H1 (cell line): ENCODE results near the gene CTNND2.

Experiments used
- FOSL1 ChIP-seq: IDR thresholded peaks from 2 replicates; pipeline ENCODE4 v1.6.1; 2011; ENCODE audit warnings: mild to moderate bottlenecking, low read depth, low read length, moderate library complexity; ENCODE audit not compliant: insufficient read depth
- GABPA ChIP-seq: IDR thresholded peaks from 2 replicates; pipeline ENCODE4 v1.6.1; 2011; ENCODE audit warnings: mild to moderate bottlenecking, low read length, moderate library complexity, borderline replicate concordance; ENCODE audit not compliant: insufficient read depth
- HDAC6 ChIP-seq: IDR thresholded peaks from one replicate; pipeline ENCODE4 v1.7.1; 2012; ENCODE audit warnings: low read depth, mild to moderate bottlenecking, inconsistent platforms, low read length, moderate library complexity
- POLR2AphosphoS5 ChIP-seq: IDR thresholded peaks from 2 replicates; pipeline ENCODE4 v1.6.1; 2011; ENCODE audit warnings: low read depth, low read length
- SAP30 ChIP-seq: fragments of 300-600 bp; sonication (generic); IDR thresholded peaks from 2 replicates; pipeline ENCODE4 v1.7.1; 2012; ENCODE audit warnings: low read length, moderate library complexity, mild to moderate bottlenecking, inconsistent platforms; ENCODE audit not compliant: insufficient read depth, insufficient replicate concordance
- SUZ12 ChIP-seq: fragments of 200-600 bp; sonication (generic); IDR thresholded peaks from 2 replicates; pipeline ENCODE4 v1.6.1; 2012; ENCODE audit warnings: mild to moderate bottlenecking, inconsistent platforms, low read length, moderate library complexity, mixed read lengths
- TAF1 ChIP-seq: IDR thresholded peaks from 2 replicates; pipeline ENCODE4 v1.6.1; 2011; ENCODE audit warnings: mild to moderate bottlenecking, low read depth, low read length
- ZNF274 ChIP-seq: IDR thresholded peaks from 2 replicates; pipeline ENCODE4 v1.7.0; 2012; ENCODE audit warnings: low read length, borderline replicate concordance; ENCODE audit errors: extremely low read depth
- TF ChIP-seq, protein P1 (sequence below): IDR thresholded peaks from 2 replicates; pipeline ENCODE4 v1.6.1; 2011; ENCODE audit warnings: low read length, improper control_type of control experiment
- TF ChIP-seq, protein P2 (sequence below), 3 experiments: IDR thresholded peaks; 1 replicate in 2 of 3; 2 replicates in 1 of 3; pipeline versions ENCODE4 v1.5.1 to v1.6.1; 2011; ENCODE audit warnings: low read length in 3 of 3, mild to moderate bottlenecking in 3 of 3, inconsistent platforms in 2 of 3, low read depth in 1 of 3, moderate library complexity in 1 of 3; ENCODE audit not compliant: insufficient read depth in 1 of 3; ENCODE audit errors: control extremely low read depth in 1 of 3
- TF ChIP-seq, protein P3 (sequence below): IDR thresholded peaks from 2 replicates; pipeline ENCODE4 v1.6.1; 2012; ENCODE audit warnings: low read length, inconsistent platforms

DNA sequence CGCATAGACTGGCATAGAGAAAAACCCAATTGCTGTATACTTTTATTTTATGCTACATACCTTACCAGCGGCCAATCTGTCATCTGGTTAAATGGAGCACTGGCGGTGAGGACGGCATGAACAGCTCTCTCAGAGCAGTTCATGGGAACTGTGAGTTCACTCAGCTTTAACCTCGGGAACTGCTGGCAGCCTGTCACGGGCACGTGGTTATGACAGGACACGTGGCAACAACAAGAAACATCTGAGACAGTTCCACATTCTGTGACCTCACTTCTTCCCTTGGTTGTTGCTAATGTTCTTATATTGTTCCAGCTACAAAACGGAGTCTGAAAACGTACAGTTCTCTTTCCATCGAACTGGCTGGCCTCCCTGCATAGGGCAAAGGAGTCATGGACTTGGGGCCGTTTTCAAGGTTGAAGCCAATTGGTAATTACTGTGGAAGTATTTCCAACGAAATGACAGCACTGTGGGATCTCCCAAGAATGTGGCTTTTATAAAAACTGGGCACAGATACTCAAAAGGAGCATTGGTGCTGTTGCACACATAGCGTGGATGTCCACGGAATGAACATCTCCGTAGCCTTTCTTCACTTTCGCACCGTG lies 896.9 kb downstream of the CTNND2 start:
- TF ChIP-seq, protein P1, sequence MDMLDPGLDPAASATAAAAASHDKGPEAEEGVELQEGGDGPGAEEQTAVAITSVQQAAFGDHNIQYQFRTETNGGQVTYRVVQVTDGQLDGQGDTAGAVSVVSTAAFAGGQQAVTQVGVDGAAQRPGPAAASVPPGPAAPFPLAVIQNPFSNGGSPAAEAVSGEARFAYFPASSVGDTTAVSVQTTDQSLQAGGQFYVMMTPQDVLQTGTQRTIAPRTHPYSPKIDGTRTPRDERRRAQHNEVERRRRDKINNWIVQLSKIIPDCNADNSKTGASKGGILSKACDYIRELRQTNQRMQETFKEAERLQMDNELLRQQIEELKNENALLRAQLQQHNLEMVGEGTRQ: no peak
- no peak for TF ChIP-seq SAP30
- TF ChIP-seq SUZ12: no peak
- TF ChIP-seq, protein P2, sequence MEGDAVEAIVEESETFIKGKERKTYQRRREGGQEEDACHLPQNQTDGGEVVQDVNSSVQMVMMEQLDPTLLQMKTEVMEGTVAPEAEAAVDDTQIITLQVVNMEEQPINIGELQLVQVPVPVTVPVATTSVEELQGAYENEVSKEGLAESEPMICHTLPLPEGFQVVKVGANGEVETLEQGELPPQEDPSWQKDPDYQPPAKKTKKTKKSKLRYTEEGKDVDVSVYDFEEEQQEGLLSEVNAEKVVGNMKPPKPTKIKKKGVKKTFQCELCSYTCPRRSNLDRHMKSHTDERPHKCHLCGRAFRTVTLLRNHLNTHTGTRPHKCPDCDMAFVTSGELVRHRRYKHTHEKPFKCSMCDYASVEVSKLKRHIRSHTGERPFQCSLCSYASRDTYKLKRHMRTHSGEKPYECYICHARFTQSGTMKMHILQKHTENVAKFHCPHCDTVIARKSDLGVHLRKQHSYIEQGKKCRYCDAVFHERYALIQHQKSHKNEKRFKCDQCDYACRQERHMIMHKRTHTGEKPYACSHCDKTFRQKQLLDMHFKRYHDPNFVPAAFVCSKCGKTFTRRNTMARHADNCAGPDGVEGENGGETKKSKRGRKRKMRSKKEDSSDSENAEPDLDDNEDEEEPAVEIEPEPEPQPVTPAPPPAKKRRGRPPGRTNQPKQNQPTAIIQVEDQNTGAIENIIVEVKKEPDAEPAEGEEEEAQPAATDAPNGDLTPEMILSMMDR (IDR thresholded peaks at IDR 0.05; ENCODE audit: control extremely low read depth in 1 of 3, insufficient read depth in 1 of 3, low read depth in 1 of 3, low read length in 3 of 3): no peak
- TF ChIP-seq ZNF274: no peak
- no peak for TF ChIP-seq HDAC6
- TF ChIP-seq POLR2AphosphoS5: no peak
- no peak for TF ChIP-seq FOSL1
- TF ChIP-seq TAF1: no peak
- no peak for TF ChIP-seq GABPA
- TF ChIP-seq, protein P3, sequence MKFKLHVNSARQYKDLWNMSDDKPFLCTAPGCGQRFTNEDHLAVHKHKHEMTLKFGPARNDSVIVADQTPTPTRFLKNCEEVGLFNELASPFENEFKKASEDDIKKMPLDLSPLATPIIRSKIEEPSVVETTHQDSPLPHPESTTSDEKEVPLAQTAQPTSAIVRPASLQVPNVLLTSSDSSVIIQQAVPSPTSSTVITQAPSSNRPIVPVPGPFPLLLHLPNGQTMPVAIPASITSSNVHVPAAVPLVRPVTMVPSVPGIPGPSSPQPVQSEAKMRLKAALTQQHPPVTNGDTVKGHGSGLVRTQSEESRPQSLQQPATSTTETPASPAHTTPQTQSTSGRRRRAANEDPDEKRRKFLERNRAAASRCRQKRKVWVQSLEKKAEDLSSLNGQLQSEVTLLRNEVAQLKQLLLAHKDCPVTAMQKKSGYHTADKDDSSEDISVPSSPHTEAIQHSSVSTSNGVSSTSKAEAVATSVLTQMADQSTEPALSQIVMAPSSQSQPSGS: no peak
